SHP77 (cell line): ENCODE measurements around the gene GRK5.
"Not testable (repeated sequence)": the region's sequence is repeated elsewhere in the genome, so short reads cannot be mapped to it uniquely, and the experiment has no call there.

ENCODE experiments used
- DNase-seq, 2 experiments: peaks; one replicate each; lab custom pipeline; 2025; lab: John Stamatoyannopoulos, UW

Gene GRK5

DNA sequence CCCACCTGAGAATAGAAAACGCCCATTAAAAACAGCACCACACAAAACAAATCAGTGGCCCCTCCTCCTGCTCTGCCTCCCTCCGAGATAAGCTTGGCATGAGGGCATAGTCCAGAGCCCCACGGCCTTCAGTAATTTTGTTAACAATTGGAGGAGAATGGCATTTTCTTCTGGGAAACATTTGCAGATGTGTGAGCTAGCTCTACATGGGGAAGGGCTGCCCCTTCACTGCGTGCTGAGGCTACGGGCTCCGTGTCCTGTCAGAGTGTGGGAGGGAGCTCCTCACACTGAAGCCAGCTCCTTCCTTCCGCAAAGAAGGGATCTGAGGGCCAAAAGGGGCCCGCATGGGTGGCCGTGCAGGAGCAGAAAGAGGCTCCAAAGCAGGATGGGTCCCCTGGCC is 15.2 kb downstream of the GRK5 start:
- DNase-seq: no peak

GRCh38 chr10:119222966-119223386 is 15.6 kb downstream of the GRK5 start:
- DNase-seq: no peak

- no peak for DNase-seq
Measured at GRCh38 chr10:119225083-119225658, 17.8 kb downstream of the GRK5 start.

DNA sequence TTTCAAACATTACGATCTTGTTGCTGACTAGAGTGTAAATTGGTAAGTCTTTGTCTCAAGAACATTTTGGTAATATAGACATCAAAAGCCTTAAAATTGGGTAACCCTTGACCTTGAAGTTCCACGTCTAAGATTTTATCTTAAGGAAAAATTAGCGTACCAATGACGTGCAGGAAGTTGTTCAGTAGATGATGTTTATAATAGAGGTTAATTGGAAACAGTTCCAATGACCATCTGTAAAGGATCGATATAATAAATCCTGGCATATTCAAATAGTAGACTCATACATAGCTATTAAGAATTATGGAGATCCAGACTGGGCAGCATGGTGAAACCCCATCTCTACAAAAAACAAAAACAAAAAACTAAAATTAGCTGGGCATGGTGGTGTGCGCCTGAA is 20.5 kb downstream of the GRK5 start:
- DNase-seq: no peak

GRCh38 chr10:119231654-119232053 is 24.3 kb downstream of the GRK5 start:
- DNase-seq: no peak

- not testable (repeated sequence) for DNase-seq
Measured at GRCh38 chr10:119232439-119232838, 25.1 kb downstream of the GRK5 start.

DNA sequence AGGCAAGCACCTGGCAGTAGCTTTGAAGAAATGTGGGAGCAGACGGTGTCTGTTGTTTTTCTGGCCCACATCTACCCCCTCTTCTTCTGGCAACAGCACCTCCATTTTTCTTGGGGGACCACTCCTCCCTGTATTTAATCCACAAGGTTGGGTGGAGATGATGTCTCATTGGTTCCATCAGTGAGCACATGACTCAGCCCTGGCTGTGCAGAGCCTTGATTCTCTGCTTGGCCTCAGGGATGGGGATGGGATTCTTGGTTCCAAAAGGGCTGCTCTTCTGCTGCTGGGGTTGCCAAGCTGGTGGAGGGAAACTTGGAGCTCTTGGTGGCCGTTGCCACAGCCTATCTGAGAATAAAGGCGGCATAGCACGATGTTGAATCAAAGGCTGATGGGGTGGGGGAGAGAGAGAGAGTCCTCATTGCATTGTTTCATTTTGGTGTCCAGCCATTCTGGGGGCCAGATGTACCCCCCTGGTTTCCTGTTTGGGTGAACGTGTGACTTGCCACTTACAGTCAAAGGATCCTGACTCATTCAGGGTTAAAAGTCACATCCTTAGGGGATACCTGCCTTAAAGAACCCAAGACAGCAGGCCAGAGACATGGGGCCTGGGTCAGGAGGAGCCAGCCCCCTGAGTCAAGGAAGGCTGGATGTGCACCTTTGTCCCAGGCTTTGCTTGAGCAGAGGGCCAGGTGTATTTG is 25.9 kb downstream of the GRK5 start:
- no peak for DNase-seq

- DNase-seq: no peak
Measured at GRCh38 chr10:119233821-119234220, 26.4 kb downstream of the GRK5 start.

DNA sequence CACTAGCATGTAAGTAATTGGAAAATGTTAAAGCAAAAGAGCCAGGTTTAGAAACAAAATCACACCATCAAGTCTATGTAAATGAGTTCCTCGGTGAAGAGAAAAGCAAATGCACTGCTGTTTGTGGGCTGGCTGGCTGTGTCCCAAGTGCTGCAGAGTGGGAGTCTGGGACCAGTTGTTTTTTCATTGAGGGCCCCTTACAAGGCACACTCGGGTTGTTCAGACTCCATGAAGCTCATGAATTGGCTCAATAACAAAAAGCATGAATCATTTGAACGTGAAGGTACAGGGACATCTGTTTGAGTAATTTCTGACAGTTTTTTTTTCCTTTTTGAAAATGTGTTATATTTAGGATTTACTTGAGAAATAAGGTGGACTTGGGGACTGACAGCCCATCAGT is 28.0 kb downstream of the GRK5 start:
- DNase-seq: no peak

DNA sequence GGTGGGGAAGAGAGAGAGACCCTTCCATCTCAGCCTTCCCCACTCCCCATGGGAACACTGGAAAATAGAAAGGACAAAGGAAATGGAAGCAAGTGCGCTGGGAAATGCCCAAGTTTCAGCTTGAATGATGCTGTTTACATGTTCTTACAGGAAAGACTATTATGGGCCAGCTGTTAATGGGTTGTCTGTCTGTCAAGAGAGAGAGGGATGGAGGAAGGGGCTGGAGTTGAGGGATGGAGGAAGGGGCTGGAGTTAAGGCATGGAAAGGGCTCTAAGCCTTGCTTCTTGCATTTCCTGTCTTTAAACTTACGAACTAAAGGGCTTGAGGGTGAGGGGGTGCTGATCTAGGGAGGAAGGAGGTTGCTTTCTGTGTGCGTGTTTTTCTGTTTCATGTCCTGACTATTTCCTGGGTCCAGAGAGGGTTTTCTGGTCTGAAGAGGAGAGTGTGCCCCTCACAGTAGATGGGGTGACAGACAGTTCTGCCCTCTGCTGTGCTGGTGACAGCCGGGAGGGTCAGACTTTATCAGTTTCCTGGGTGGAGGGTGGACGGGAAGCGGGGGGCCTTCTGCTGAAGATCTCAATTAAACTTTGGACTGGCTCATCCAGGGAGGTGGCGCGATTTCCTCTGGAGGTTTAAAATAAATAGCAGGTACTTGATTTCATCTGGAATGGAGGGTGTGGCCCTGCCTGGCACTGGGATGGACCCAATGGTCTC is 30.5 kb downstream of the GRK5 start:
- no peak for DNase-seq

- no peak for DNase-seq
Measured at GRCh38 chr10:119238577-119238976, 31.2 kb downstream of the GRK5 start.

GRCh38 chr10:119239015-119239414 is 31.6 kb downstream of the GRK5 start:
- not testable (repeated sequence) for DNase-seq

DNA sequence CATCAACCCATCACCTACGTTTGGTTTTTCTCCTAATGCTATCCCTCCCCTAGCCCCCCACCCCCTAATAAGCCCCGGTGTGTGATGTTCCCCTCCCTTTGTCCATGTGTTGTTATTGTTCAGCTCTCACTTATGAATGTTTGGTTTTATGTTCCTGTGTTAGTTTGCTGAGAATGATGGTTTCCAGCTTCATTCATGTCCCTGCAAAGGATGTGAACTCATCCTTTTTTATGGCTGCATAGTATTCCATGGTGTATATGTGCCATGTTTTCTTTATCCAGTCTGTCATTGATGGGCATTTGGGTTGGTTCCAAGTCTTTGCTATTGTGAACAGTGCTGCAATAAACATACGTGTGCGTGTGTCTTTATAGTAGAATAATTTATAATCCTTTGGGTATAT is 32.3 kb downstream of the GRK5 start:
- DNase-seq: not testable (repeated sequence)

DNA sequence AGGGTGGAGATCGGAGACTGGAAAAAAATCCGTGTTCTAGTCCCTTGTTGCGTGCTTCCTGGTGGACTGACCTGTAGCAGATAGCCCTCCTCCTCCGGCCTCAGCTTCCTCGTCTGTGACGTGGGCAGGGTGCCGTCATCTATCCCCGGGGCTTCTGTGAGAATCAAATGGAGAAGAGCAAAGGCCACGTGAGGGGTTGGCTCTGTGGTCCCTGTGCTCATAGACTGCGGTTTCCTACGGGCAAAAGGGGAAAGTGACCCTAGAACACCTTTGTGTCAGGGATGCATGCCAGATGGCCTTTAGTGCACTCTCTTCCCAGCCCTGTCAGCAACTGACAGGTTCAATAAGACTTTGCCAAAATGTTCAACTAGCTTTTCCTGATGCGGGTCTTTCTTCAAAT is 33.7 kb downstream of the GRK5 start:
- DNase-seq: no peak

GRCh38 chr10:119242186-119242585 is 34.8 kb downstream of the GRK5 start:
- no peak for DNase-seq

GRCh38 chr10:119243488-119243887 is 36.1 kb downstream of the GRK5 start:
- no peak for DNase-seq

DNA sequence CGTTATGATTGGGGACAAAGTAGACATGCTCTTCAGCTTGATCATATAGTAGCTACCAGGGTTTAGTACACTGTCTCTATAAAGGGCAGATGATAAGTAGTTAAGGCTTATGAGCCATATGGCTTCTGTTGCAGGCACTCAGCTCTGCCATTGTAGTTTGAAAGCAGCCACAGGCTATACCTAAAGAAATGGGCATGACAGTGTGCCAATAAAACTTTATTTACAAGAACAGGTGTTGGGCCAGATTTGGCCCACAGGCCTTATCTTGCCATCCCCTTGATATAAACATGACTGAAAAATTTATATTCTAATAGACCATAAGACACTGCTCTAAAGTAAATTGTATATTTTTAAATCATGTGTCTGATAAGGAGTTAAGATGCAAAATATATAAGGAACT is 36.6 kb downstream of the GRK5 start:
- DNase-seq: no peak

GRCh38 chr10:119245272-119245671 is 37.9 kb downstream of the GRK5 start:
- DNase-seq: no peak

DNA sequence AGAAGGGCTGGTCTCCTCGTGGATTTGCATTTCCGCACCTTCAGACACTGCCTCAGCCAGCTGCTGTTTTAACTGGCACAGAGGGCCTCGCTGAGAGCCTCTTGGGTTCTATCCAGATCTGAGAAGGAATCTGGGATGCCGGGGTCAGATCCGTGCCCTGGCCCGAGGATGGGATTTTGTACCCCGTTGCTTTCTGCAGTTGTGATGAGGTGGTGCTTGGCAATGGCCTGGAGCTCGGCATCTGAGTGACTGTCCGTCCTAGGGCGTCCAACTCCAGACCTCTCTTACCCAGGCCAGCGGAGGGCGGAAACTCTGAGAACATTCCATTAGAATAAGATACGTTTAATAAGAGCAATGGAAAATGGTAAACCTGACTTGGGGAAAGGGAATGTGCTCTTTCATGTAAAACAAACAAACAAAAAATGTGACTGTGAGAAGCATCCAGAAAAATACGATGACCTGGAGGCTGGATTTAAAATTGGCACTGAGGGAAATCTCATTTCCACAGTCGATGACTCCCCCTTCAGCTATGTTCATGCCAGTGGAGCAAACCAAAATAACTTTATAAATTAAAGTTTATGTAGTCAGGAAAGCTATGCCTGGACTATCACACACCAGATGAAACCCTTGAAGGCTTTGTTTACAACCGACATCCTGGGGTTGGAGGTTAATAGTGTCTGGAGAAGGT is 39.6 kb downstream of the GRK5 start:
- no peak for DNase-seq

- DNase-seq: no peak
Measured at GRCh38 chr10:119247550-119247894, 40.2 kb downstream of the GRK5 start.

DNA sequence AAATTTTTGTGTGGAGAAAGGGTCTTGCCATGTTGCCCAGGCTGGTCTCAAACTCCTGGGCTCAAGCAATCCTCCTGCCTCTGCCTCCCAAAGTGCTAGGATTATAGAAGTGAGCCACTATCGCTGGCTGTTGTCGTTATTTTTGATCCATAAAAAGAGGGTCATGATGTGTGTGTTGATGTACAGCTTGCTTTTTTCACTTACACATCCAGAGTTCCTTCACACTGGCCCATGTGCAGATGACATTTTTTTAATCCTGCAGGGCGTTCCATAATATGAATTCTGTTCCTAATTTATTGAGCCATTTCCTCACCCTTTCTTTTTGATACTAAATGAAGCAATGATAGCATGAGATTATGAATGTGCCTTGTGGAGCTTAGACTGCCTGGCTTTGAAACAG is 40.8 kb downstream of the GRK5 start:
- DNase-seq: no peak

DNA sequence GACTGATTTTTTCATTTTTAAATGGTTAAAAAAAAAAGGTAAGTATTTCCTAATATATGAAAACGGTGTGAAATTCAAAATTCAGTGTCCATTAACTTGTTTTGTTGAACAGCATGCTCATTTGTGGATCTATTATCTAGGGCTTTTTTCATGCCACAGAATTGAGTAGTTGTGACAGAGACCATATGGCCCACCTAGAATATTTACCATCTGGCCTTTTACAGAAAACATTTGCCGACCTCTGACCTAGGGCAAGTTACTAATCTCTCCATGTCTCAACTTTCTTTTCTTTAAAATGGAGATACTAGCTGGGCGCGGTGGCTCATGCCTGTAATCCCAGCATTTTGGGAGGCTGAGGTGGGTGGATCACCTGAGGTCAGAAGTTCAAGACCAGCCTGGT is 41.3 kb downstream of the GRK5 start:
- no peak for DNase-seq
